ENCODE data around the gene ACTL6B. TPM values are rescaled to one million over a fixed set of nuclear protein-coding genes. Genes with fewer than 3 reads are reported as not detected.

ACTL6B gene
- total and polyA plus RNA-seq, 9 donors = 0.19 to 0.40 TPM; not detected in 7

GRCh38 chr7:100641860-100642533 is 14.3 kb downstream of the ACTL6B start:
- 79% methylated on average over 8 of the region's 10 CpGs for WGBS (ENCODE audit: insufficient coverage)
- H3K27me3 ChIP-seq (ENCODE audit: control insufficient read depth, insufficient read depth, low read length) = peaks cover 22% of the 10 kb centered on the region
- no peak overlapping the region for H3K4me3 ChIP-seq (ENCODE audit: low read length)
- H3K27ac ChIP-seq (ENCODE audit: low read length) = no peak overlapping the region
- H3K9me3 ChIP-seq (replicated peaks; ENCODE audit: control insufficient read depth, low read depth, low read length) = no peaks in the 10 kb centered on the region
- H3K4me1 ChIP-seq (ENCODE audit: control insufficient read depth, insufficient read depth, low read length) = no peaks in the 10 kb centered on the region
- no peak for DNase-seq
- no peaks in the 10 kb centered on the region for H3K36me3 ChIP-seq (ENCODE audit: control insufficient read depth, insufficient read depth, low read length)

GRCh38 chr7:100641463-100641859 is 14.8 kb downstream of the ACTL6B start, which contains the start of gene TFR2:
Gene TFR2, minus strand, starts transcription at chr7:100641552. Its CDS starts 43 bp downstream, at chr7:100641509.
- no peaks in the 10 kb centered on the region for H3K9me3 ChIP-seq (replicated peaks; ENCODE audit: control insufficient read depth, low read depth, low read length)
- H3K27me3 ChIP-seq (ENCODE audit: control insufficient read depth, insufficient read depth, low read length) = peaks cover 22% of the 10 kb centered on the region
- WGBS (ENCODE audit: insufficient coverage) = 73% methylated on average over 4 of the region's 10 CpGs
- H3K4me1 ChIP-seq (ENCODE audit: control insufficient read depth, insufficient read depth, low read length) = no peaks in the 10 kb centered on the region
- no peak for DNase-seq
- H3K36me3 ChIP-seq (ENCODE audit: control insufficient read depth, insufficient read depth, low read length) = no peaks in the 10 kb centered on the region
- H3K4me3 ChIP-seq (ENCODE audit: low read length) = no peak within 1 kb of the TSS
- H3K27ac ChIP-seq (ENCODE audit: low read length) = no peak within 1 kb of the TSS

GRCh38 chr7:100640517-100641440 is 15.5 kb downstream of the ACTL6B start:
- DNase-seq = no peak
- Histone ChIP-seq H3K4me3 (ENCODE audit: low read length) (no peak overlapping the region), H3K27me3 (ENCODE audit: control insufficient read depth, insufficient read depth, low read length) (peaks cover 18% of the 10 kb centered on the region), H3K36me3 (ENCODE audit: control insufficient read depth, insufficient read depth, low read length) (no peaks in the 10 kb centered on the region), H3K27ac (ENCODE audit: low read length) (no peak overlapping the region), H3K9me3 (replicated peaks; ENCODE audit: control insufficient read depth, low read depth, low read length) (no peaks in the 10 kb centered on the region), H3K4me1 (ENCODE audit: control insufficient read depth, insufficient read depth, low read length) (no peaks in the 10 kb centered on the region)
- 55% methylated on average over 8 of the region's 24 CpGs for whole genome bisulfite sequencing (ENCODE audit: insufficient coverage)

- WGBS (ENCODE audit: insufficient coverage) = 78% methylated on average over 17 of the region's 17 CpGs
- H3K4me1 ChIP-seq (ENCODE audit: control insufficient read depth, insufficient read depth, low read length) = no peaks in the 10 kb centered on the region
- no peaks in the 10 kb centered on the region for H3K9me3 ChIP-seq (replicated peaks; ENCODE audit: control insufficient read depth, low read depth, low read length)
- H3K27me3 ChIP-seq (ENCODE audit: control insufficient read depth, insufficient read depth, low read length) = peaks cover 17% of the 10 kb centered on the region
- no peak overlapping the region for H3K4me3 ChIP-seq (ENCODE audit: low read length)
- H3K27ac ChIP-seq (ENCODE audit: low read length) = no peak overlapping the region
- no peak for DNase-seq
- no peaks in the 10 kb centered on the region for H3K36me3 ChIP-seq (ENCODE audit: control insufficient read depth, insufficient read depth, low read length)
Measured at GRCh38 chr7:100639995-100640516, 16.2 kb downstream of the ACTL6B start.

- H3K27me3 ChIP-seq (ENCODE audit: control insufficient read depth, insufficient read depth, low read length) = peaks cover 37% of the 10 kb centered on the region
- WGBS (ENCODE audit: insufficient coverage) = 1% methylated on average over 57 of the region's 72 CpGs
Measured at GRCh38 chr7:100632951-100633717, 23.1 kb downstream of the ACTL6B start.

GRCh38 chr7:100630066-100630465 is 26.2 kb downstream of the ACTL6B start:
- H3K4me3 ChIP-seq (ENCODE audit: low read length) = no peak overlapping the region
- H3K27ac ChIP-seq (ENCODE audit: low read length) = no peak overlapping the region
- H3K4me1 ChIP-seq (ENCODE audit: control insufficient read depth, insufficient read depth, low read length) = peaks cover 21% of the 10 kb centered on the region
- H3K27me3 ChIP-seq (ENCODE audit: control insufficient read depth, insufficient read depth, low read length) = peaks cover 38% of the 10 kb centered on the region
- no peak for DNase-seq
- no peaks in the 10 kb centered on the region for H3K9me3 ChIP-seq (replicated peaks; ENCODE audit: control insufficient read depth, low read depth, low read length)
- 93% methylated on average over 4 of the region's 4 CpGs for WGBS (ENCODE audit: insufficient coverage)
- no peaks in the 10 kb centered on the region for H3K36me3 ChIP-seq (ENCODE audit: control insufficient read depth, insufficient read depth, low read length)

More at GRCh38 chr7:100632951-100633717, 23.1 kb downstream of the ACTL6B start:
- Histone ChIP-seq H3K4me1 (ENCODE audit: control insufficient read depth, insufficient read depth, low read length) (peaks cover 11% of the 10 kb centered on the region), H3K36me3 (ENCODE audit: control insufficient read depth, insufficient read depth, low read length) (no peaks in the 10 kb centered on the region), H3K9me3 (replicated peaks; ENCODE audit: control insufficient read depth, low read depth, low read length) (no peaks in the 10 kb centered on the region), H3K27ac (ENCODE audit: low read length) (no peak overlapping the region), H3K4me3 (ENCODE audit: low read length) (peak overlapping the region; percentile 34)
- peak; percentile 60 for DNase-seq

- Histone ChIP-seq H3K4me3 (ENCODE audit: low read length) (no peak overlapping the region), H3K27me3 (ENCODE audit: control insufficient read depth, insufficient read depth, low read length) (peaks cover 30% of the 10 kb centered on the region), H3K36me3 (ENCODE audit: control insufficient read depth, insufficient read depth, low read length) (no peaks in the 10 kb centered on the region), H3K4me1 (ENCODE audit: control insufficient read depth, insufficient read depth, low read length) (peaks cover 21% of the 10 kb centered on the region), H3K27ac (ENCODE audit: low read length) (no peak overlapping the region), H3K9me3 (replicated peaks; ENCODE audit: control insufficient read depth, low read depth, low read length) (no peaks in the 10 kb centered on the region)
- no peak for DNase-seq
- WGBS (ENCODE audit: insufficient coverage) = 50% methylated on average over 7 of the region's 11 CpGs
Measured at GRCh38 chr7:100629117-100629716, 27.0 kb downstream of the ACTL6B start.

GRCh38 chr7:100627238-100627549 is 29.1 kb downstream of the ACTL6B start:
- Histone ChIP-seq H3K27me3 (ENCODE audit: control insufficient read depth, insufficient read depth, low read length) (peaks cover 10% of the 10 kb centered on the region), H3K9me3 (replicated peaks; ENCODE audit: control insufficient read depth, low read depth, low read length) (no peaks in the 10 kb centered on the region), H3K27ac (ENCODE audit: low read length) (no peak overlapping the region), H3K4me1 (ENCODE audit: control insufficient read depth, insufficient read depth, low read length) (peaks cover 11% of the 10 kb centered on the region), H3K4me3 (ENCODE audit: low read length) (no peak overlapping the region), H3K36me3 (ENCODE audit: control insufficient read depth, insufficient read depth, low read length) (peaks cover 2% of the 10 kb centered on the region)
- 81% methylated on average over 17 of the region's 21 CpGs for WGBS (ENCODE audit: insufficient coverage)
- DNase-seq = no peak

GRCh38 chr7:100626530-100627237 is 29.6 kb downstream of the ACTL6B start:
- Histone ChIP-seq H3K27ac (ENCODE audit: low read length) (no peak overlapping the region), H3K36me3 (ENCODE audit: control insufficient read depth, insufficient read depth, low read length) (peaks cover 3% of the 10 kb centered on the region), H3K9me3 (replicated peaks; ENCODE audit: control insufficient read depth, low read depth, low read length) (no peaks in the 10 kb centered on the region), H3K27me3 (ENCODE audit: control insufficient read depth, insufficient read depth, low read length) (peaks cover 5% of the 10 kb centered on the region), H3K4me1 (ENCODE audit: control insufficient read depth, insufficient read depth, low read length) (peaks cover 11% of the 10 kb centered on the region), H3K4me3 (ENCODE audit: low read length) (no peak overlapping the region)
- DNase-seq = peak; percentile 84
- 3% methylated on average over 31 of the region's 37 CpGs for WGBS (ENCODE audit: insufficient coverage)

All from muscle of leg (tissue), 11 donors.